ENCODE measurements around the gene ANGEL1.
A peak's percentile ranks its signal among the peaks of the same experiment; 100 is the strongest.

ANGEL1 gene

DNA sequence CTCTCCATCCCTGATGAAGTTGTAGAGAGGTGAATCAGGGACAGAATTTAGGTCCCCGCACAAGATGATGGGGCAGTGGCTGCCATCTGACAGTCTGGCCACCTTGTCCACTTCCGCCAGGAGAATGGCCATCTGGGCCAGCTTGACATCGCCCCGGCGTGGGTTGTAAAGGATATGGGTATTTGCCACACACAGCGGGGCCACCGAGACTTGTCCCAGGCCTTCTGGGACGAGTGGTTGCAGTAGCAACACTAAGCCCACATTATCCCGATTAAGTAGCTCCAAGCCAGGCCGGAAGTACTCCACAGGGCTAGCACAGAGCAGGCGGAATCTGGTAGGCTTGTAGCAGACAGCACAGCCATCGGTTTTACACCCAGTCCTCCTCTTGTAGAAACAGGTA is 6.2 kb downstream of the ANGEL1 start:
- TF ChIP-seq, protein P1, sequence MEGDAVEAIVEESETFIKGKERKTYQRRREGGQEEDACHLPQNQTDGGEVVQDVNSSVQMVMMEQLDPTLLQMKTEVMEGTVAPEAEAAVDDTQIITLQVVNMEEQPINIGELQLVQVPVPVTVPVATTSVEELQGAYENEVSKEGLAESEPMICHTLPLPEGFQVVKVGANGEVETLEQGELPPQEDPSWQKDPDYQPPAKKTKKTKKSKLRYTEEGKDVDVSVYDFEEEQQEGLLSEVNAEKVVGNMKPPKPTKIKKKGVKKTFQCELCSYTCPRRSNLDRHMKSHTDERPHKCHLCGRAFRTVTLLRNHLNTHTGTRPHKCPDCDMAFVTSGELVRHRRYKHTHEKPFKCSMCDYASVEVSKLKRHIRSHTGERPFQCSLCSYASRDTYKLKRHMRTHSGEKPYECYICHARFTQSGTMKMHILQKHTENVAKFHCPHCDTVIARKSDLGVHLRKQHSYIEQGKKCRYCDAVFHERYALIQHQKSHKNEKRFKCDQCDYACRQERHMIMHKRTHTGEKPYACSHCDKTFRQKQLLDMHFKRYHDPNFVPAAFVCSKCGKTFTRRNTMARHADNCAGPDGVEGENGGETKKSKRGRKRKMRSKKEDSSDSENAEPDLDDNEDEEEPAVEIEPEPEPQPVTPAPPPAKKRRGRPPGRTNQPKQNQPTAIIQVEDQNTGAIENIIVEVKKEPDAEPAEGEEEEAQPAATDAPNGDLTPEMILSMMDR (IDR thresholded peaks at IDR 0.05), result no peak
- peaks cover 22% of the 10 kb centered on the region for H3K4me1 Mint-ChIP-seq
- no peaks in the 10 kb centered on the region for H3K9me3 Mint-ChIP-seq
- peaks cover 71% of the 10 kb centered on the region for H3K36me3 Mint-ChIP-seq (ENCODE audit: low read depth)
- H3K27ac Mint-ChIP-seq, result no peak overlapping the region
- H3K27me3 Mint-ChIP-seq (ENCODE audit: low read depth, poor library complexity), result no peaks in the 10 kb centered on the region
- no peak for DNase-seq
- no peak overlapping the region for H3K4me3 Mint-ChIP-seq

DNA sequence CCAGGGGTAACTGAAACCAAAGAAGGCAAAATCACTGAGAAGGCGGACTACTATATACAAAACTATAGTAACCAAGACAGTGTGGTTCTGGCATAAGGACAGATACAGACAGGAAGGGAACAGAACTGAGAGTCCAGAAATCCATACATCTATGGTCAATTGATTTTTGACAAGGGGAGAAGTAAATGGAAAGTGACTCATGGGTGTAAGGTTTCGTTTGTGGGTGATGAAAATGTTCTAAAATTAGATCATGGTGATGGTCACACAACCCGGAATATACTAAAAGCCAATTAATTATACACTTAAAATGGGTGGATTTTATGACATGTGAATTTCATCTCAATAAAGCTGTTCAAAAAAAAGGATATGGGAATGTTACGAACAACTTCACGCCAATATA is 18.7 kb downstream of the ANGEL1 start:
- Mint-ChIP-seq H3K4me3 (no peak overlapping the region), H3K9me3 (peaks cover 17% of the 10 kb centered on the region), H3K27ac (no peak overlapping the region), H3K36me3 (ENCODE audit: low read depth) (peaks cover 94% of the 10 kb centered on the region), H3K27me3 (ENCODE audit: low read depth, poor library complexity) (no peaks in the 10 kb centered on the region), H3K4me1 (no peaks in the 10 kb centered on the region)
- TF ChIP-seq, protein P1 (IDR thresholded peaks at IDR 0.05), result no peak
- DNase-seq, result no peak

DNA sequence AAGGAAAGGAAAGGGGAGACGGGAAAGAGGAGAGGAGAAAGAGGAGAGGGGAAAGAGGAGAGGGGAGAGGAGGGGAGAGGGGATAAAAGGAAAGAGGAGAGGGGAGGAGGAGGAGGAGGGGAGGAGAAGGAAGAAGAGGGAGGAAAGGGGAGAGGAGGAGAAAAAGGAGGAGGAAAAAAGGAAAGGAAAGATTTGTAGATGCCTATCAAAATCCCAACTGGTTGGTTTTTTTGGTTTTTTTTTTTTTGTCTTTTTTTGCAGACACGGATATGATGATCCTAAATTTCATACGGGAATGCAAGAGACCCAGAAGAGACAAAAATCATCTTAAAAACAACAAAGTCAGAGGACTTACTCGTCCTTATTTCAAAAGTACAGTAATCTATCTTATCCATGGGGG is 19.4 kb downstream of the ANGEL1 start:
- Mint-ChIP-seq H3K27me3 (ENCODE audit: low read depth, poor library complexity) (no peaks in the 10 kb centered on the region), H3K4me1 (no peaks in the 10 kb centered on the region), H3K27ac (no peak overlapping the region), H3K4me3 (no peak overlapping the region), H3K36me3 (ENCODE audit: low read depth) (peaks cover 94% of the 10 kb centered on the region), H3K9me3 (peaks cover 17% of the 10 kb centered on the region)
- TF ChIP-seq, protein P1 (IDR thresholded peaks at IDR 0.05), result no peak
- DNase-seq, result no peak

DNA sequence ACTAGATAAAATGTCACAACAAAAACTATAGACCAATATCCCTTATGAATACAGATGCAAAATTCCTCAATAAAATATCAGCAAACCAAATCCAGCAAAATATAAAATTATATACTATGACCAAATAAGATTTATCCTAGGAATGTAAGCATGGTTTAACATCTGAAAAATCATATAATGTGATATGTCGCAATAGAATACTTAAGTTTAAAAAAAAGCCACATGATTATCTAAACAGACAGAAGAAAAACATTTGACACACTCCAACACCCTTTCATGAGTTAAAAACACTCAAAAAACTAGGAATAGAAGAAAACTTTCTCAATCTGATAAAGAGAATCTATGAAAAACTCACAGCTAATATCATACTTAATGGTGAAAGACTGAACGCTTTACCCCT is 20.3 kb downstream of the ANGEL1 start:
- Mint-ChIP-seq H3K27ac (no peak overlapping the region), H3K4me1 (no peaks in the 10 kb centered on the region), H3K27me3 (ENCODE audit: low read depth, poor library complexity) (no peaks in the 10 kb centered on the region), H3K36me3 (ENCODE audit: low read depth) (peaks cover 90% of the 10 kb centered on the region), H3K4me3 (no peak overlapping the region), H3K9me3 (peaks cover 17% of the 10 kb centered on the region)
- TF ChIP-seq, protein P1 (IDR thresholded peaks at IDR 0.05), result no peak
- DNase-seq, result no peak

DNA sequence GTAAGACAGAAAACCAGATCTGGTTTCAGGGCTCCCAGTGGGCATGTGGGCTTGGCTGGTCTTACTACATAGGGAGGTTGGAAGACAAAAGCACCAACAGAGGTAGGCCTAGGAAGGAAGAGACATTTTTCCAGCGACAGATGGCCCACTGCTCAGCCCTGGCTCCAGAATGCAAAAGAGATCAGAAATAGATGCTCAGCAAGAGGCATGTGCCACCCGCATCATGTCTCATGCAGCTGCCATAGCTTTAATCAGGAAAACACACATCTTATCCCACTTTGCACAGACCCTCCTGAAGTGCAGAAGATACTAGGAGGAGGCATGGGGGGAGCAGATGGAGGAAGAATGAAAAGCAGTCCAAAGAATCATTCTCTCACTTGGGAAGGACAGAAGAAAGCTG is 26.1 kb downstream of the ANGEL1 start:
- Mint-ChIP-seq H3K36me3 (ENCODE audit: low read depth) (peaks cover 62% of the 10 kb centered on the region), H3K9me3 (peaks cover 1% of the 10 kb centered on the region), H3K27ac (no peak overlapping the region), H3K27me3 (ENCODE audit: low read depth, poor library complexity) (no peaks in the 10 kb centered on the region), H3K4me1 (peaks cover 17% of the 10 kb centered on the region), H3K4me3 (no peak overlapping the region)
- no peak for DNase-seq
- TF ChIP-seq, protein P1 (IDR thresholded peaks at IDR 0.05), result no peak

DNA sequence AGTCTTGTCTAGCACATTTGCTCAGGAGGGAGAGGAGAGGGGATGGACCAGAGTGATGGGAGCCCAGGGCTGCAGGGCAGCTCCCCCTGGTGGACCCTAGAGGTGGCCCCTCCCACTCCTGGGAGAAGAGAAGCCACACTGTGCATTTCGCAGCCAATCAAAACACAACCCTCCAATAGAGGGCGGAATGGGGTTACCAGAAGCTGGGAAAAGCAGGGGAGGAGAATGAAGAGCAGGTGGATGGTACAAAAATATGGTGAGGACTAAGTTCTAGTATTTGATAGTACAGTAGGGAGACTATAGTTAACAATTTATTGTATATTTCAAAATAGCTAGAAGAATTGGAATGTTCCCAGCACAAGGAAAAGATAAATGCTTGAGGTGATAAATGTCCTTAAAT is 27.8 kb downstream of the ANGEL1 start:
- TF ChIP-seq, protein P1 (IDR thresholded peaks at IDR 0.05), result peak; percentile 92
- H3K27ac Mint-ChIP-seq, result peak overlapping the region; percentile 26
- no peaks in the 10 kb centered on the region for H3K9me3 Mint-ChIP-seq
- H3K4me1 Mint-ChIP-seq, result peaks cover 32% of the 10 kb centered on the region
- no peak overlapping the region for H3K4me3 Mint-ChIP-seq
- peaks cover 51% of the 10 kb centered on the region for H3K36me3 Mint-ChIP-seq (ENCODE audit: low read depth)
- peak; percentile 87 for DNase-seq
- no peaks in the 10 kb centered on the region for H3K27me3 Mint-ChIP-seq (ENCODE audit: low read depth, poor library complexity)
